Mesendoderm (in vitro differentiated cells): ENCODE results near the gene PTGDS.
A peak's percentile ranks its signal among the peaks of the same experiment; 100 is the strongest.

ENCODE experiments used
- DNase-seq: peaks from one replicate; pipeline ENCODE4 v3.0.0; 2013
- H2AK5ac ChIP-seq: 2 replicates; pipeline ENCODE4 v1.6.1; 2013; ENCODE audit warnings: low read length, inconsistent platforms
- H2BK120ac ChIP-seq: 2 replicates; pipeline ENCODE4 v1.6.1; 2013; ENCODE audit warnings: low read depth, mild to moderate bottlenecking, low read length, moderate library complexity, mixed read lengths
- H2BK15ac ChIP-seq: replicated peaks from 2 replicates; pipeline ENCODE4 v1.6.1; 2013; ENCODE audit warnings: low read depth, mild to moderate bottlenecking, moderate library complexity
- H2BK5ac ChIP-seq: 2 replicates; pipeline ENCODE4 v1.6.1; 2013; ENCODE audit warnings: low read length, inconsistent platforms
- H3K18ac ChIP-seq: 2 replicates; pipeline ENCODE4 v1.6.1; 2013; ENCODE audit warnings: mild to moderate bottlenecking, low read length, mixed read lengths
- H3K23ac ChIP-seq: one replicate; pipeline ENCODE4 v1.6.1; 2013; ENCODE audit warnings: low read length
- H3K27ac ChIP-seq: 2 replicates; pipeline ENCODE4 v1.5.1; 2013; ENCODE audit warnings: low read depth, mild to moderate bottlenecking, inconsistent platforms, low read length, moderate library complexity
- H3K27me3 ChIP-seq: 2 replicates; pipeline ENCODE4 v1.6.1; 2013; ENCODE audit warnings: low read length, control low read depth, mild to moderate bottlenecking, inconsistent platforms; ENCODE audit not compliant: insufficient read depth, poor library complexity
- H3K36me3 ChIP-seq: 2 replicates; pipeline ENCODE4 v1.6.1; 2013; ENCODE audit warnings: low read length, inconsistent platforms; ENCODE audit not compliant: control insufficient read depth, insufficient read depth
- H3K4ac ChIP-seq: one replicate; pipeline ENCODE4 v1.6.1; 2013; ENCODE audit warnings: low read depth, mild to moderate bottlenecking, low read length, moderate library complexity
- H3K4me1 ChIP-seq: 2 replicates; pipeline ENCODE4 v1.6.1; 2013; ENCODE audit warnings: low read depth, low read length, inconsistent platforms; ENCODE audit not compliant: control insufficient read depth
- H3K4me2 ChIP-seq: 2 replicates; pipeline ENCODE4 v1.6.1; 2013; ENCODE audit warnings: low read length
- H3K4me3 ChIP-seq: 2 replicates; pipeline ENCODE4 v1.5.1; 2013; ENCODE audit warnings: mild to moderate bottlenecking, low read length
- H3K56ac ChIP-seq: one replicate; pipeline ENCODE4 v1.6.1; 2013; ENCODE audit warnings: low read length
- H3K79me1 ChIP-seq: 2 replicates; pipeline ENCODE4 v1.6.1; 2013; ENCODE audit warnings: low read length, inconsistent platforms
- H3K79me2 ChIP-seq: 2 replicates; pipeline ENCODE4 v1.6.1; 2013; ENCODE audit warnings: mild to moderate bottlenecking, low read length; ENCODE audit not compliant: control insufficient read depth, insufficient read depth
- H3K9ac ChIP-seq: 2 replicates; pipeline ENCODE4 v1.6.1; 2013; ENCODE audit warnings: low read length, inconsistent platforms
- H4K5ac ChIP-seq: one replicate; pipeline ENCODE4 v1.6.1; 2013; ENCODE audit warnings: low read length
- H4K8ac ChIP-seq: one replicate; pipeline ENCODE4 v1.6.1; 2013; ENCODE audit warnings: low read depth, mild to moderate bottlenecking, control low read depth, low read length, moderate library complexity
- WGBS: extraction: QIAGEN DNeasy Blood & Tissue Kit; methylation state at CpG from one replicate; pipeline ENCODE4 v1.1.7; 2013; ENCODE audit warnings: low lambda C conversion rate, missing lambda C conversion rate; ENCODE audit not compliant: insufficient coverage; ENCODE audit errors: extremely low coverage; 5-methylcytosine and 5-hydroxymethylcytosine counted together

The PTGDS gene

DNA sequence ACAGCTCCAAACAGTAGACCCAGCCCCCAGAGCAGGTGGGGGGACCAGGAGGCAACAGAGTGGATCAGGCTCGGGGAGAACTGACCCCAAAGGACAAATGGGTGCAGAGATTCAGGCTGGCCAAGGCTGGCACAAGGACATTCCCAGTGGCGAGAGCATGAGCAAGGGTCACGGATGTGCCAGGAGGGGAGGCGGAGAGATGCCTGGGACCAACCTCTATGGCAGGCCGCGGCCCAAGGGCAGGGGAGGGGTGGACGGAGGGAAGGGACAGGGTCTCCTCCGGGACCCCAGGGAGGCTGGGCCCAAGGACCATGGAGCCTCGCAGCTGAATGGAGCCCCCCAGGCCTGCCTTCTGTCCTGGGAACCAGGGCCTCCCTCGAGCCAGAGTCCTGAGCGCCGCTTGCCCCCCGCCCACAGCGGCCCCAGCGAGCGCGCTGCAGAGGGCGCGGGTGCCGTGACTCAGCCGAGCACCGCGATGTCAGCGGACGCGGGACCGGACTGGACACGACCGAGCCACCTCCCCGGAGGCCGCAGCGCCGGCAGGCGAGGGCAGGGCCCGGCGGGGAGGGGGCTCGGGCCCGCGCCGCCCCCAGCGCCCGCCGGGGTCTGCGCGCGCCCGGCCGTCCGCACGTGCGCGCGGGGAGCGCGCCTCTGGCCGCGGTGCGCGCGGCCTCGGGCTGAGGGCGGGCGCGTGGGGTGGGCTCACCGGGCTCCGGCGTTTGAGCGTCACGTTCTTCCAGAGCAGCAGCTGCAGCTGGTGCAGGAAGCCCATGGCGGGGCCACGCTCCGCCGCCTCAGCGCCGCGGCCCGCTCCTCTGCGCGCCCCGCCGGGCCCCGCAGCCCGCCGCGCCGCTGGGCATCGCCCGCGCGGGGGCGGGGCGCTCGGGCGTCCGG lies 50.3 kb downstream of the PTGDS start, which contains the start of gene ABCA2:
TSS of gene ABCA2 (minus strand) at position 869 of the 894 bp plus-strand sequence. CDS start at position 772, 97 bp downstream.
- H3K79me1 ChIP-seq, result no peaks in the 10 kb centered on the region
- no peaks in the 10 kb centered on the region for H3K36me3 ChIP-seq
- no peak within 1 kb of the TSS for H4K8ac ChIP-seq
- H3K79me2 ChIP-seq, result no peaks in the 10 kb centered on the region
- no peak within 1 kb of the TSS for H3K4ac ChIP-seq
- no peak for DNase-seq
- H3K56ac ChIP-seq, result peak within 1 kb of the TSS; percentile 74
- no peak within 1 kb of the TSS for H3K4me3 ChIP-seq
- no peaks in the 10 kb centered on the region for H3K27me3 ChIP-seq
- no peak within 1 kb of the TSS for H3K23ac ChIP-seq
- WGBS, result no CpG with 5 or more reads among the region's 95 CpGs
- no peak within 1 kb of the TSS for H3K27ac ChIP-seq
- H2AK5ac ChIP-seq, result no peak within 1 kb of the TSS
- no peak within 1 kb of the TSS for H4K5ac ChIP-seq
- no peak within 1 kb of the TSS for H2BK120ac ChIP-seq
- no peak within 1 kb of the TSS for H2BK5ac ChIP-seq
- no peaks in the 10 kb centered on the region for H3K4me1 ChIP-seq
- H3K4me2 ChIP-seq, result peak within 1 kb of the TSS; percentile 54
- H3K9ac ChIP-seq, result peak within 1 kb of the TSS; percentile 57
- H2BK15ac ChIP-seq, result no peak within 1 kb of the TSS
- H3K18ac ChIP-seq, result no peak within 1 kb of the TSS

DNA sequence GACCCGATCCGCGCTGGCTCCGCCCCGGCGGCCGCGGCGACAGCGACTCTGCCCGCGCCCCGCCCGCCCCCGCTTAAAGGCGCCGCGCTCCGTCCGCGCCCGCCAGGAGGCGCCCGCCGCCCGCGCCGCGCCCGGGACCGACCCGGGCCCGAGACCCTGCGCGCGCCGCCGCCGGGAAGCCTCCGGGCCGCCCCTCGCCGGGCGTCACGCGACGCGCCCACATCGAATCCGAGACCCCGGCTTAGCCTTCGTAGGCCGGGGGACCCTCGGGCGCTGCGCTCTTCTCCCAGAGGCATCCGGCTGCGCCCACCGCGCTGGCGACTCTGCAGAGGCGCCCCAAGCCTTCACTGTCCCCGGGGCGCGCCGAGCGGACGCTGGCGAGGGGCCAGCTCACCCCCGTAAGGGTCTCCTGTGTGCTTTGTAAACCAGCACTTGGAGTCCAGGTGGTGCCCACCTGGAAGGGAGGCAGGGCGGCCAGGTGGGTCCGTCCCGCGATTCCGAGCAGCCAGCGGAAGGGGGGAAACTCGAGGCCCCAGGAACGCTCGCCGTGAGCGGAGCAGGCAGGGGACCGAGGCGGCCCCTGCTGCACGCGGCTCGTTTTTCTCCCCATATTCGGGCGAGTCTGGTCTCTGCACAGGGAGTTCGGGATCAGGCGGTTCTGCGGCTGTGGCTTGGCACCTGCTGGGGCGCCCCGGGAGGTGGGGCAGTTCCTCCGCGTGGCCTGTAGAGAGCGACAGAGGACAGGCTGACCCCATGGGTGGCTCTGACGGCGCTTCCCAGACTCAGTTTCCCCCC lies 51.2 kb downstream of the PTGDS start:
- Histone ChIP-seq H3K18ac (no peak overlapping the region), H3K79me2 (no peaks in the 10 kb centered on the region), H3K4me3 (no peak overlapping the region), H3K9ac (peak overlapping the region; percentile 24), H3K27me3 (no peaks in the 10 kb centered on the region), H4K8ac (no peak overlapping the region), H3K4me2 (peak overlapping the region; percentile 38), H3K4ac (no peak overlapping the region), H3K27ac (no peak overlapping the region), H3K4me1 (no peaks in the 10 kb centered on the region), H3K23ac (no peak overlapping the region), H2BK120ac (no peak overlapping the region), H4K5ac (no peak overlapping the region), H3K79me1 (no peaks in the 10 kb centered on the region), H2BK15ac (no peak overlapping the region), H3K36me3 (no peaks in the 10 kb centered on the region), H3K56ac (no peak overlapping the region), H2AK5ac (no peak overlapping the region), H2BK5ac (no peak overlapping the region)
- peak; percentile 34 for DNase-seq
- no CpG with 5 or more reads among the region's 98 CpGs for WGBS

DNA sequence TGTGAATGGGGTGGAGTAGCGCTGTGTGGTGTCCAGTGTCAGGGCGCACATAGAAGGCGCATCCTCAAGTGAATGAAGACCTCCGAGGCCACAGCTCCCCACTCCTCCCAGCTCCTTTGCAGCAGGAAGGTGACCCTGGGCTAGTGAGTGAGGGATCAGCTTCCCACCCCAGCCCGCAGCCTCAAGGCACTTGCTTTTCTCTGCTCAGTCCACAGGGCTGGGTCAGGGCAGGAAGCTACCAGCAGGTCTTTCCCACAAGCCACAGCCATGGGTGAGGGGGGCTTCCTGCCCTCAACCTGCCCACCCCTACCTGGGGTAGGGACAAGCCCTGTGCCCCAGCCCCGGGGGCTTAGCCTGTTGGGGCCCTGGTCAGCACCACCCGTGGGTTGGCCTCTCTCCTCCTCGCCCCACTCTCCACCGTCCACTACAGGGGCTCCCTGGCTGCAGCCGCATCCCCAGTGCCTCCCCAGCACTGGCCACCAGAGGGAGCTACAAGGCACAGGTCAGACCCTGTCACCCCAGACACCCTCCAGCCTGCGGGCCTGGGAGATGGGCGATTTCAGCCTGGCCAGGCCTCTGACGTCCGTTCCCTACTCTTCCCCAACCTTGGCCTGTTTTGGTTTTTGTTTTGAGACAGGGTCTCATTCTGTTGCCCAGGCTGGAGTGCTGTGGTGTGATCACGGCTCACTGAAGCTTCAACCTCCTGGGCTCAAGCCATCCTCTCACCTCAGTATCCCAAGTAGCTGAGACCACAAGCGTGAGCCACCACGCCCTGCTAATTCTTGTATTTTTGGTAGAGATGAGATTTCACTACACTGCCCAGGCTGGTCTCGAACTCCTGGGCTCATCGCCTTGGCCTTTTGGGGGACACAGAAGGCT lies 52.0 kb downstream of the PTGDS start:
- Histone ChIP-seq H3K4ac (no peak overlapping the region), H2BK120ac (no peak overlapping the region), H3K56ac (no peak overlapping the region), H4K8ac (no peak overlapping the region), H3K9ac (no peak overlapping the region), H3K4me3 (no peak overlapping the region), H2AK5ac (no peak overlapping the region), H3K4me2 (no peak overlapping the region), H3K18ac (no peak overlapping the region), H3K27ac (no peak overlapping the region), H3K79me2 (no peaks in the 10 kb centered on the region), H3K23ac (no peak overlapping the region), H3K4me1 (no peaks in the 10 kb centered on the region), H2BK5ac (no peak overlapping the region), H3K27me3 (no peaks in the 10 kb centered on the region), H3K36me3 (no peaks in the 10 kb centered on the region), H3K79me1 (no peaks in the 10 kb centered on the region), H4K5ac (no peak overlapping the region), H2BK15ac (no peak overlapping the region)
- no CpG with 5 or more reads among the region's 19 CpGs for WGBS
- DNase-seq, result peak; percentile 67

DNA sequence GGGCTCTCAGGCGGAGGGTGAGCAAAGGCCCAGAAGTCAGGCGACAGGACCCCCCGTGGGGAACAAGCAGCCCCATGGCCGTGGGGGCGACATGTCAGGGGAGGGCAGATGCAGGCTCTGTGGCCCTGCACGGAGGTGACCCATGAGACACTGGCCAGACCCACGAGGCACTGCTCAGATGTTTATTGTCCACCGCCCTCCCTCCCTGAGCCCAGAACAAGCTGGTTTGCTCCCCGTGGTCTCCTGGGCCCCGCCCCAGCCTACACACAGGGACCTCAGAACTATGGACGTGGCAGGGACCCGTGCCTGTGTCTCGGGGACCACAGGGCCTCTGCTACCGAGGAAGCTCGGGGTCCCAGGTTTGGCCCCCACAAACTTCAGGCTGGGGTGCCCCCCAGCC lies 52.7 kb downstream of the PTGDS start:
- H3K4me1 ChIP-seq, result no peaks in the 10 kb centered on the region
- no CpG with 5 or more reads among the region's 15 CpGs for WGBS
- DNase-seq, result no peak

More for the DNA sequence above, 52.7 kb downstream of the PTGDS start:
- Histone ChIP-seq H3K4me2 (no peak overlapping the region), H2BK15ac (no peak overlapping the region), H2BK5ac (no peak overlapping the region), H3K27me3 (no peaks in the 10 kb centered on the region), H2BK120ac (no peak overlapping the region), H3K79me1 (no peaks in the 10 kb centered on the region), H4K5ac (no peak overlapping the region), H3K27ac (no peak overlapping the region), H3K4ac (no peak overlapping the region), H3K56ac (no peak overlapping the region), H3K79me2 (no peaks in the 10 kb centered on the region), H4K8ac (no peak overlapping the region), H3K9ac (no peak overlapping the region), H3K4me3 (no peak overlapping the region), H3K23ac (no peak overlapping the region), H3K36me3 (no peaks in the 10 kb centered on the region), H2AK5ac (no peak overlapping the region), H3K18ac (no peak overlapping the region)
